AG10803 (cell line): ENCODE measurements around the gene TMEM123.

Experiments
- DNase-seq: peaks from one replicate; pipeline ENCODE4 v3.0.0; 2010; ENCODE audit warnings: low read depth
- H3K4me3 ChIP-seq: 2 replicates; pipeline ENCODE4 v1.5.1; 2011; ENCODE audit warnings: mild to moderate bottlenecking, low read length, control low read depth
- TF ChIP-seq, protein P1 (sequence below): conservative IDR thresholded peaks from 2 replicates; pipeline ENCODE4 v1.5.1; 2011; ENCODE audit warnings: mild to moderate bottlenecking, low read length, control low read depth, inconsistent platforms

The TMEM123 gene

DNA sequence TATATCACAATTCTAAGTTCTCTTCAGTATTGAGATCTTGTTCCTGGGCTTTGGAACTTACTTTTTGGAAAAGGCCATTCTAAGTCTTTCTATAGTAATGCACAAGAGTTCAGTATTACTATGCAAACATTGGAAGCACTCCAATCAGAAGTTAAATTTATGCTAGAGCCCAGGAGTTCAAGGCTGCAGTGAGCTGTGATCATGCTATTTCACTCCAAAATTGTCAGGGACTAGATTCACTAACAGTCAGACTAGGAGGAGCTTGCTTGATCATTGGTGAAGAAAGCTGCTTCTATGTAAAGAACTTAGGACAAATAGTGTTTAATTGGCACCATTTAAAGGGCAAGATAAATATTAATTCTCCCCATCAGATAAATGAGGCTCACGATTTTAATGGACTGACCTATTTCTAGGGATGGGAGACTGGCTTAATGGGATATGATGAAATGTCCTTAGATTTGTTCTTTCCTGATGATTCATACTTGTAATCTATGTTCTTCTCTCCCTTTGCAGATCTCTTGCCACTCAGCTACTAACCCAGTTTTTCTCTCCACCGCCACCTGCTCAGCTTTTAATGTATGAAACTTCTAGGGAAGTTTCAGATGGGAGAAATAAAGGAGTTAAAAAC lies 32.6 kb upstream of the TMEM123 start:
- no peak for DNase-seq
- H3K4me3 ChIP-seq = no peak overlapping the region
- TF ChIP-seq, protein P1, sequence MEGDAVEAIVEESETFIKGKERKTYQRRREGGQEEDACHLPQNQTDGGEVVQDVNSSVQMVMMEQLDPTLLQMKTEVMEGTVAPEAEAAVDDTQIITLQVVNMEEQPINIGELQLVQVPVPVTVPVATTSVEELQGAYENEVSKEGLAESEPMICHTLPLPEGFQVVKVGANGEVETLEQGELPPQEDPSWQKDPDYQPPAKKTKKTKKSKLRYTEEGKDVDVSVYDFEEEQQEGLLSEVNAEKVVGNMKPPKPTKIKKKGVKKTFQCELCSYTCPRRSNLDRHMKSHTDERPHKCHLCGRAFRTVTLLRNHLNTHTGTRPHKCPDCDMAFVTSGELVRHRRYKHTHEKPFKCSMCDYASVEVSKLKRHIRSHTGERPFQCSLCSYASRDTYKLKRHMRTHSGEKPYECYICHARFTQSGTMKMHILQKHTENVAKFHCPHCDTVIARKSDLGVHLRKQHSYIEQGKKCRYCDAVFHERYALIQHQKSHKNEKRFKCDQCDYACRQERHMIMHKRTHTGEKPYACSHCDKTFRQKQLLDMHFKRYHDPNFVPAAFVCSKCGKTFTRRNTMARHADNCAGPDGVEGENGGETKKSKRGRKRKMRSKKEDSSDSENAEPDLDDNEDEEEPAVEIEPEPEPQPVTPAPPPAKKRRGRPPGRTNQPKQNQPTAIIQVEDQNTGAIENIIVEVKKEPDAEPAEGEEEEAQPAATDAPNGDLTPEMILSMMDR = no peak

DNA sequence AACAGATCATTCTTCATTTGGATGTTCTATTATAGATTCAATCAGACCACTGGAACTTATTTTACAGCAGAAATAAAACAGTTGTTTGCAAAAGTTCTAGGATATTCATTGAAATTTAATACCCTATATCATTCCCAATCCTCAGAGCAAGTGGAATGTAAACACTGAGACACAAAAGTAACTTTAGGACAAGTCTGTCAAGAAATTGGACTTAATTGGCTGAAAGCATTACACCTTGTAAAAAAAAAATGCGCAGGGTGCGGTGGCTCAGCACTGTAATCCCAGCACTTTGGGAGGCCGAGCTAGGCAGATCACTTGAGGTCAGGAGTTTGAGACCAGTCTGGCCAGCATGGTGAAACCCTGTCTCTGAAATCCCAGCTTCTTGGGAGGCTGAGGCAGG lies 29.9 kb upstream of the TMEM123 start:
- H3K4me3 ChIP-seq = no peak overlapping the region
- TF ChIP-seq, protein P1 = no peak
- no peak for DNase-seq

DNA sequence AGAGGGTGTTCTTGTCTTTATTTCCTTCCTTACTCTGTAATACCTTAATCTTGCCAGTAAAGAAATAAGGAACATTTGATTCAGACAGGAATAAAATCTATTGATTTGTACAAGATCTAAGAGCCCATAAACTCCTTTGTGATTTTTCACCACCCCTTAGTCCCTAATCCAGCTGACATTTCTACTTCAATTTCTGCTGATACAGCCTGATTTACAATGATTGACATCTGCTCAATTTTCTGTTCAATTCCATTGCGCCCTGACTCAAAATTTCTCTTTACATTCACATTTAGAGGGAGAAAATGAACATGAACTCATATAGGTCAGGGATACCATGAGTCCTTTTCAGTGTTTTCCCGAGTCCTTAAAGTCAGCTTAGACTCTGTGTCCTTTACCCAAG lies 27.2 kb upstream of the TMEM123 start:
- no peak overlapping the region for H3K4me3 ChIP-seq
- TF ChIP-seq, protein P1 = no peak
- DNase-seq = no peak

DNA sequence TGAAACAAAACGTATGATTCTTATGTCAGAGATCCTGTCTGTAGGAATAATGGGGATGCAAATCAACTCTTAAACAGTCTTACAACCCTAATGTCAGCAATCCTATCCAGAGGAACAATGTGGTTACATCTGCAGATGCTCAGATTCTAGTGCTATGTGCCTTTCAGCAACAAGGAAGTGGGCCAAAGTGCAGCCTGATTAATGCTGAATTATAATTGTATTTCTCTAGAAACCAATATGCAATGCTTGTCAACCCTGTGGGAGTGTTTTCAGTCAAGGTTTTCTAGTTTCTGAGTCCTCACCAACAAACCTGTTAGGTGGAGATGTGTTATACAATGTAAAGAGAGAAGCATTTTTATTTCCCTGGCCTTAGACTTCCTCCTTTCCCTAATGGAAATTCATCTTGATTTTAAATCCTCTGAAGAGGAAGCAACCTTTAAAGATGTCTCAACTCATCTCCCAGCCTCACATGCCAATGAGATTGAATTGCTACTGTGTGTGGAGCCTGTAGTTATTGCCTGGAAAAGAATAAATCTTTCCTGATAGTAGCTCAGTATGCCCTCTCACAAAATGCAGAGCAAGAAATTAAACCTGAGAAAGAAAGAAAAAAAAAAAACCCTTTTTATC lies 26.2 kb upstream of the TMEM123 start:
- DNase-seq = peak; percentile 20
- H3K4me3 ChIP-seq = no peak overlapping the region
- TF ChIP-seq, protein P1 = no peak

DNA sequence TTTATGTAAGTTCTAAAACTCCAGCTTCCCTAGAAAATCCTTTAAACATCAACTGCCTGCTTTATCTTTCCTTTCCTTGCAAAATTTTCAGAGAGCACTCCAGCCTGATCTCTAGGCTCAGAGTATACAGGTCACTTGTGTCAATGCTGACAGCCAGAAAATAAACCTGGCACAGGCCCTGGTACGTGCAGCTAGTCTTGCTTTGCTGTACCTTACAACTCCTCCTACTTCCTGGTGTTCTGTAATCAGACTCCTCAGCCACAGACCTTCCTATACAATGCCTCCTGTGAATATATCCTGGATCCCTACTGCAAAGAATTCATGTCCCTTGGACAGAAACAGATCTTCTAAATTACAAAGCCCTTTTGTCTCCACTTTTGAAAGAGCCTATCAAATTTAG lies 24.2 kb upstream of the TMEM123 start:
- H3K4me3 ChIP-seq = no peak overlapping the region
- DNase-seq = no peak
- TF ChIP-seq, protein P1 = no peak

DNA sequence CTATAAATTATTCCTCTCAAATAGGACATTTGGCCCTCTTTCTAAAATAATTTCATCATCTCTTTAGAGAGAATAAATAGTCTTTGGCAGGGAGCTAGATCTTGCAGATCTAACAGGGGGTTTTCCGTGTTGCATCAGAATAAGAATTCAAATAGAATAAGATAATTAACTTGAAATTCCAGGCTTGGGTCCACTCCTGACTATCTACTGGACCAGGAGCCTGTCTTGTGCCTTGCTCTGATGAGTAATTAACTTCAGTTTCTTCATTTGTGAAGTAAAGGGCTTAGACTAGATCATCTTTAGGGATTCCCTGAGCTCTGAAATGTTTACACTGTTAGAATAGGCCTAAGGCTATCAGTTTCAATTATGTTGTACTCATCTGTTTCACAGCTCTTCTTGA lies 23.5 kb upstream of the TMEM123 start:
- TF ChIP-seq, protein P1 = no peak
- no peak overlapping the region for H3K4me3 ChIP-seq
- DNase-seq = peak; percentile 28

DNA sequence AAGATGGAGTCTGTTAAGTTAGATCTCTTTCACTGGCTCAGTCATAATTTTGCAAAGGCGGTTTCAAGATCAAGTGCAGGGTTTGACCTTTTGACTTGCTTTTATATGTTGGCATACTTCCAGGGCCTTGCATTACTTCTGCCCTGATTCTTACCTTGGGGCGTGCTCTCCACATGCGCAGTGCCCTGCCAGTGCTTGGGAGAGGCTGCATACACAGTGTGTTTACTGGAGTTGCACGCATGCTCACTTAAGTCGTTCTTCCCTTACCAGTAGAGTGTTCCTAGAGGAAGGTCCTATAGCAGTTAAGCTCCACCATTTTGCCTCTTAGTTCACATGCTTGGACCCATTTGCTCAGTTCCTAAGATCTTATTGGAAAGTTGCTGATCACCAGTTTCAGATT lies 21.0 kb upstream of the TMEM123 start:
- no peak for DNase-seq
- H3K4me3 ChIP-seq = no peak overlapping the region
- TF ChIP-seq, protein P1 = no peak
